ENCODE data around the gene PLA2R1.

The PLA2R1 gene

GRCh38 chr2:159922563-159922962 lies 139.9 kb downstream of the PLA2R1 start:
- DNase-seq: no peak

GRCh38 chr2:159921752-159922404 lies 140.5 kb downstream of the PLA2R1 start:
- DNase-seq: peak; percentile 30

DNA sequence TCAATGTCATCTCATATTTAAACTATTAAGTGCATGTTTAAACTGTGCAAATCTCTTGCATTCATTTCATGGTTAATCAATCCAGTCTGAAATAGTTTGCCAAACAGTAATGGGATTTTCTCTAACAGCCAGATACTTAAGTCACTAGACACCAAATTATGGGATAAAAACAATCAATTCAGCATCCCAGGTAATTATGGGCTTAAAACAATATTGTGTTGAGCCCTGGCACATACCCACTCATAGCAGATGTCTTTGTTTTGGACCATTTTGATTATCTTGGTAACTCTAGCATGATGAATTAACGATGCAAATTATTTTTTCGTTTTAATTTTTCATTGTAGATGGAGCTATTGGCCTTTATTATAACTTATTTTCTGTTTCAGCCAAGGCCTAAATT lies 145.9 kb downstream of the PLA2R1 start:
- DNase-seq: peak; percentile 37

DNA sequence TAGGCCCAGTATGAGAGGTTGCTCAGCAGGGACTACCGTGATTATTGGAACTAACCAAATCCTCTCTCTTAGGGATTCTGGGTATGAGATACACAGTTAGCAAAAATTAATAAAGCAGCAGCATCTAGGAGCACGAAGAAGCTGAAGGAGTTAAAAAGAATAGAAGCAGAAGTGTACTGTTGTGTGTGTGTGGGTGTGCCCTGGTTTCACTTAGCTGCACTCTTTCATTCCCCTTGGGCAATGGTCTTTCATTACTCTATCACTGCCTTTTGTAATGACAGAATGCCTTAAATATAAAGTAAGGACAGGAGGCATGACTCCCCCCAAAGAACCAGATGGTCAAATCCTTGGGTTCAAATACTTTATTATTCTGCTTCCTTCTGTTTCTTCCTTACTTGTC lies 148.5 kb downstream of the PLA2R1 start:
- no peak for DNase-seq

DNA sequence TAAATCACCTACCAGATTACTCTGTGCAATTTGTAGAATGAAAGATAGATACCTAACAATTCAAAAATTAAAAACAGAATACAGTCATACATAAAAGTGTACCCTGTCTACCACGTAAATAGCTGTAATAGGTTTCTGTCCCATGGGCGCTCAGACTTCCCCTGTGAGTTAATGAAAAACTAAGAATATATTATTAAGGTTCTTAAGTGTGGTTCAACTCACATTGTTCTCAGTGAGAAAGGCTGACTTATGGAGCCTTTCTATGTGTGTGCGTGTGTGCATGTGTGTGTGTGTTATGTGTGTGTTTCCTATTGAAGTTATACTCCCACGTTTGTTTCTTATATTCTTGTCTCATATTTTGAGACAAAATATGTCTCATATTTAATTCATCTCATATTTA lies 149.8 kb downstream of the PLA2R1 start:
- no peak for DNase-seq

GRCh38 chr2:159910951-159911350 lies 151.5 kb downstream of the PLA2R1 start:
- DNase-seq: no peak

DNA sequence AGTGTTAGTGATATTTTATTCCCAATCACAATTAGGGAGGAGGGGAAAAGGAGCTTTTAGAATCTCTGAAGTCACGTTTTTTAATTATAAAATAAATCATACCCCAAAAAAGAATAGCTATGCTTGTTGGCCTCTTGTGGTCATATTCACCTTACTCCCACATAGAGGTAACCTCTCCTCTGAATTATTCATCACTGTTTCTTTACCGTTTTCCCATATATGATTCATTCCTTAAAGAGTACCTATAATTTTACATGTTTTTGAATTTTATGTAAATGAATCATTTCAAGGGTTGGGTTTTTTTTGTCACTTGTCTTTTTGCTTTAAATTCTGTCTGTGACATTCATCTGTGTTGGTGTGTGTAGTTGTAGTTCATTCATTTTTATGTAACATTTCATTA lies 153.8 kb downstream of the PLA2R1 start:
- DNase-seq: no peak

- DNase-seq: no peak
Measured at GRCh38 chr2:159907909-159908308, 154.5 kb downstream of the PLA2R1 start.

- DNase-seq: no peak
Measured at GRCh38 chr2:159905926-159906714, 156.3 kb downstream of the PLA2R1 start.

DNA sequence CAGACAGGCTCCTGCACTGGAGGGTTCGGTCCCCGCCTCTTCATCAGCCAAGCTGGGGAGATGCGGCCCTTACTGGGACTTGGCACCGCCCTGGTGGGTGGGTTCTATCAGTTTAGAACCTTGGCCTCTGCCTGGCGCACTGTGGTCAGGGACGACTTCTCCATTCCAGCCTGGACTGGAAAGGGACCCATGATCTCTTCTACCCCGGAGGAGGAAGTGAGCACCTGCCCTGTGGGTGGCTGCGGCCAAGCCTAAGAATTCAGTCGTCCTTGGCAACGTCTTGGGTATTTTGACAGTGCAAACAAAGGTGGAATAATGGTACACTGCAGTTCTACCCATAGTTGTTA lies 157.5 kb downstream of the PLA2R1 start:
- DNase-seq: no peak

GRCh38 chr2:159904127-159904958 lies 158.1 kb downstream of the PLA2R1 start, which contains the start of gene LY75:
Gene LY75, minus strand, starts transcription at chr2:159904756.
- no peak for DNase-seq

DNA sequence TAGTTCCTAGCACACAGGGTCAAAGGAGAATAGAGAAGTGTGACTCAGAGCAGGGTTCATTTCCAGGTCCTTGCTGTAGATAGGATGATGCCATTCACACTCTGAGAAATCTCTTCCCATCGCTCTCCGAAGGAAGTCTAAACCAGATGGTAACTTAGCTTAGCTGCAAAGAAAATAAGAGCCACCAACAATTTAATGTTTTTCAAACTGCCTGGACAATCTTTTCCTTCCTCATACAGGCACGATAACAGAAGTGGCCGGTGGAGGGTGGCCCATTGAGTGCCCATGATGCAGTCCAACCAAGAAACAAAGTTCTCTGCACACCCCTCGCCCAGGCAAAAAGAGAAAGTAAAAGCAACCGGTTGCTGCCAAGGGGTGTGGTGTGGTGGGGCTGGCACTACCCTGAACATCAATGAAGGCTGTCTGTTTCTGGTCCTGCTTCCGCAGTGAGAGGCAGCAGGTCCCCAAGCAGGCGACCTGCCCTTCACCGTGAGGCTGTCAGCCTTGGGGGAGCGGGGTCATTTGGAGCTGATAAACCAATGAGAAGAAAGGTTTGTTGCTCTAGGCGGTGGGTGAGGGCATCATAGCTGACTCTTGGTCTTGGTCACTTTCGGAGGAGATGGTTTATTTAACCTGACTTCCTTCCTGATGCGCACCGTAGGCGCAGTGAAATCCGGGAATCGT lies 158.8 kb downstream of the PLA2R1 start:
- DNase-seq: no peak

DNA sequence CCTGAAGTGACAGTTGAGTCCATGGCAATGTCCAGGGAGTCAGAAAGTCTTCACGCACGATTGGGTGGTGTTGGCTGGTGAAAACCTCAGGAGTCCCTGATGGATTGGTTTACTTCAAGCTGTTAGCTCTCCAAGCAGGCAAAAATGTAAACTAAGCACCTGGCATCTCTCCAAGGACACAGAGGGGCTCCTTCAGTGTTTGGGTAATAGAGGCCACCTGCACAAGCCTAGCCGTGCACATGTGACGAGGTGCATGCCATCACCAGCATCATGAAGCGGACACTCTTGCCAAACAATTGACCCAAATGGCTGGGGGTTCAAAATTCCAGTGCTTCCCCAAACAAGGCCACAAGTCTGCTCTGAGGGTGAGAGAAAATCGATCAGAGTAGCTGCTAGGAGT lies 159.7 kb downstream of the PLA2R1 start:
- peak; percentile 13 for DNase-seq

DNA sequence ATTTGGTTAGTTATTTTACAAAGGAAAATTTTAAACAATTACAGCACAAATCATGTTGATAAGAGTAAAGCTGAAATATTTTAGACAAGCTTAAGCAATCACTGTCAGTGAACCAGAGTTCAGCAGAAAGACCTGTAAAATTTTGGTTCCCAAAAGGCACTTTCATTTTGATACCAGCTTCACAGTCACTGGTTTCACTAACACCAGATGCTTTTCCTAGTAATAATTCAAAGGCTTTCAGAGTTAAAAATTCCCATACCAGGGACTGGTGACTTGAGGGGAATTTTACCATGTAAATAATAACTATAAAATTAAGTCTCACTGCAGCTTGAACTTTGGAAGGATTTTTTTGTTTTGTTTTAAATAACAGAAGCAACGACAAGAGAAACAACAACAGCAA lies 162.1 kb downstream of the PLA2R1 start:
- DNase-seq: no peak

GRCh38 chr2:159898441-159898840 lies 164.0 kb downstream of the PLA2R1 start:
- DNase-seq: no peak

GRCh38 chr2:159897720-159898119 lies 164.7 kb downstream of the PLA2R1 start:
- DNase-seq: no peak

GRCh38 chr2:159897081-159897480 lies 165.3 kb downstream of the PLA2R1 start:
- no peak for DNase-seq

DNA sequence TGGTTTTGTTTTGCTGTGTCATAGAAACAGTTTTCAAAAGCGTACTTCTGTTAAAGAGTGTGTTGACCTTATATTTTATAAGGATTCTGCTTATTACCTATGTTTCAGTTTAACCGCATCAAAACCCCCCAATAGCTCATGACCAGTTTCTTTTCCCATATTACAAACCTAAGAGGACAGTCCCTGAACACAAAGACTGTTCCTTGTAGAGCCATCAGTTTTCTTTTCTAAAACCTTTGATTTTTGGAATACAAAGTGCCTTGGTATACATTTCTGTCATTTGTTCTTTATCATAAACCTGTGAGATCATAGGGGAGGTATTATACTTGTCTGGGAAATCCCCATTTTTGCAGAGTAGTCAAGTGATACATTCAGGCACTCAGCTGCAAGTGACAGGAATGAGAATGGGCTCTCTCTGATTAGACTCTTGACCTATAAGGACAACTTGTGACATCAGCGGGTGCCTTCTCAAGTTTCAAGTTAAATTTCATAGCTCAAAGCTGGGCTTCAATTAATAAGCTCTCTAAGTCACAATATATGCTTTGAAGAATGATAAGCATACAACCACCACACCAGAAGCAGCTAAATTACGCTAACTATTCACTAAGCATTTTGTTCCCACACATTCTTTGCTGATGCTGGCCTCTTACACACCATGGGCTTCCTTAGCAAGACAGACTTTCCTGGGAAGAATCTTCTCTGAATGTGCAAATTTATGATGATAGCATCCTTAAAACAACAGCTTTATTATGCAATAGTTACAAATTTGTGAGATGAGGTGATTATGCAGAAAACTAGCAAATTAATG lies 167.0 kb downstream of the PLA2R1 start:
- no peak for DNase-seq

DNA sequence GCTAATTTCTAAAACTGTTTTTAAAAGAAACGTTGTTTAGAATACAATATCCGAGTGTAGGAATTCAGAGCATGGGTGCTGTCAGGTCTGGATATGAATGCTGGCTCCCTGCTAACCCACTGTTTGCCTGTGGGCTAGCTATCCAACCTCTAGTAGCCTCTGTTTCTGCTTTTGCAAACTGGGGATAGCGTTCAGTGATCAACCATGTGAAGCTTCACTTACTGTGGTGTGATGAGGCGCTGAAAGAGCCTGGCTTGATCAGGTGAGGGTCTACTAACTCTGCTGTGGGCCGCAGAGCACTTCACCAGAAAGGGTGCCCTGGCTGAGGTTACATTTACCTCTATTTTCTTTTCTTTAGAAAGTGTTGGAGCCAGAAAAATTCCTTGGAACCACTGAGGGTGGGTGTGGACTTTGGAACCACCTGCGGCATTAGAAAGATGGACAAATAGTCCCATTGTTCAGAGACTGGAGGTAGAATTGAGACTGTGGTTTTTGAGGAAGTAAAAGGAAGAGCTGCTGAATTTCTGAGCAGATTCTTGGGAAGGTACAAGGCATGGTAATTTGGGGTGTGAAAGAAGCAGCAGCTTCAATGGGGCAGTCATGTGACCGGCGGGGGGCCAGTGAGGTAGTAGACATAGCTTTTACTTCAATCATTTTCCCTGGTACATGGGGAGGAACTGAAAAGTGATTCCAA lies 168.1 kb downstream of the PLA2R1 start:
- DNase-seq: no peak

DNA sequence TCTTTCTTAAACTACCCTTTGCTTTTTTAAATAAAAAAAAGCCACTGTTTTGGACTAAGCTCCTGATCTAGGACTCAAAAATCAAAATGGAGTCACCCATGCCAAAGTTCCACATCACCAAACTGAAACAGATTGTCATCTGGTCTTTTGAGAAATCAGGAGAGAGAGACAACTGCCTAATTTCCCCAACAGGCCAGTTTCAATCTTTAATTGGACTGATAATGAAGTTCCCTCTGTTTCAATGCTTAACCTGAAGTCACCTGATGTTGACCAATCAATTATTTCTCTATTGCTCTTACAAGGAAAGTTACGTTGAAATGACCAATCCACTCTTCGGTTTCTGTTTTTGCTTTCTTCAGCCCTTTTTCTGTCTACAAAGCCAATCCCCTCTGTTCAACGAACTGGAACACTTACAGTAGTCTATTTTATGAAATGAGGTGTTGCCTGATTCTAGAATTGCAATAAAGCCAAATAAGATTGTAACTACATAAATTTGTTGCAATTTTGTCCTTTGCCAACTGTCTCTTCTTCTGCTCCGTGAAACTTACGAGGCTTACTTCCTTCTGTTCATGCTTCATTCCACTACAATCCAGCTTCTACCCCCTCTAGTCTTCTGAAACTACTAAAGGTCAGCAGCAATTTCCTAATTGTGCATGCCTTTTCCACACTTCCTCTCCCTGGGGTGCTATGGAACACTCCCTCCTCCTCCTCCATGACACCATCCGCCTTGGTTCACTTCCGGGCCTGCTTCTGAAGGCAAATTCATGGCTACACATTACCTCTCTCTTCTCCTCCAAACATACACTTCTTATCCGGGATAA lies 169.2 kb downstream of the PLA2R1 start:
- no peak for DNase-seq

Measured in NCI-H1694 (cell line).